ENCODE data around the gene KAT8.
"Not testable (repeated sequence)": the region's sequence is repeated elsewhere in the genome, so short reads cannot be mapped to it uniquely, and the experiment has no call there.

KAT8 gene

DNA sequence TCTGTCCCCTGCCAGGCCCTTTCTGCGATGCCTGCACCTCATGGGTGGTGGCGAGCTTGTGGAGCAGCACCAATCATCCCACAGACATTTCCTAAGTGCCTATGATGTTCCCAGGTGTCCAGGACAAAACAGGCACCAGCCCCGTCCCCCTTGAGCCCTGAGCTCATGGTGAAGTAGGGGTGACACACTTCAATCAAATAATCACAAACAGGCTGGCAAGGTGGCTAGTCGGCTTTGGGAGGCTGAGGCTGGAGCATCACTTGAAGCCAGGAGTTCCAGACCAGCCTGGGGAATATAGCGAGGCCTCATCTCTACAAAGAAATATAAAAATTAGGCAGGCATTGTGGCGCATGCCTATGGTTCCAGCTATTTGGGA lies 18.8 kb downstream of the KAT8 start:
- TF ChIP-seq POLR2A (IDR thresholded peaks at IDR 0.05; ENCODE audit: low read depth, low read length) = no peak
- no peak for FAIRE-seq
- DNase-seq (ENCODE audit: insufficient read length, low spot score) = no peak

- not testable (repeated sequence) for DNase-seq (ENCODE audit: insufficient read length, low spot score); FAIRE-seq
These were observed 19.5 kb downstream of the KAT8 start for GRCh38 chr16:31136822-31137499.

DNA sequence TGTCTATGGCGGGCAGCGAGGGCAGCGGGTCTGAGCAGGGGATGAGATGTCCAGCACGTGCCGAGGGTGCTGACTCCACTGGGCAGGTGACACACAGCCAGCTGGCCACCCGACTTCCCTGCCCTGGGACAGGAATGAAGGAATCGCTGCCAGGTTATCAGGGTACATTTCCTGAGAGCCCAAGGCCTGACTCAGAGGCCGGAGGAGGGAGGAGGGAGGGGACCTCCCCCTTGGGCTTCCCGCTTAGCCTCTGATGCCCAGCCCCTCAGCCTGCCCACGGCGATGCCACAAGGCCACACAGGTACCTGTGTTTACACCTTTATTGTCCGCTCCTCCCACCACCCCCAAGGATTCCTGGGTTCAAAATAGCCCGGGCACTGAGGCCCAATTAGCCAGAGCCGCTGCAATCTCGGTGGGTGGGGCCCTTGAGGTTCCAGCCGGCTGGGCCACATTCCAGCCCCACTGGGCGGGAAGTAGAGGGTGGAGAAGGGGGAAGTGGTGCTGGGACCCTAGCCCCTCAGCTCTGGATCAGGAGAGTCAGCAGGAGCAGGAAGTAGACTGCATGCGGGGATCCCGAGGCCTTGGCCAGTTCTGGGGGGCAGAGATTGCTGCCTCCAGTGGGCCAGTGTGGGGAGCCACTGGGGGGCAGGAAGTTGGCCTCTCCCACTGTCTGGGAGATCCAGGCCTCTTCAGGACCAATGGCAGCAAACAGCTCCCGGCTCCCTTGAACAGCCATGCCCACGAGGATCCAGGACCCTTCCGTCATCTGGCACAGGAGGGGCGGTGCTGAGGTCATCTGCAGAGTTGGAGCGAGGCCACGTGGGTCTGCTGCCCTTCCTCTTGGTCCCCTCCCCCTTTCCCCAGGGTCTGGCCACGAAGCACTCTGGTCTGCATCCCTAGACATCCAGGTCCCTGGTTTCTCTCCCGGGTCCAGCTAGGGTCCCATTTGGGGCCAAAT lies 21.4 kb downstream of the KAT8 start:
- DNase-seq (ENCODE audit: insufficient read length, low spot score) = peak; percentile 97
- peak; percentile 84 for FAIRE-seq
- TF ChIP-seq POLR2A (IDR thresholded peaks at IDR 0.05; ENCODE audit: low read depth, low read length) = peak; percentile 8; the same call in 1 of the 2 replicates

DNA sequence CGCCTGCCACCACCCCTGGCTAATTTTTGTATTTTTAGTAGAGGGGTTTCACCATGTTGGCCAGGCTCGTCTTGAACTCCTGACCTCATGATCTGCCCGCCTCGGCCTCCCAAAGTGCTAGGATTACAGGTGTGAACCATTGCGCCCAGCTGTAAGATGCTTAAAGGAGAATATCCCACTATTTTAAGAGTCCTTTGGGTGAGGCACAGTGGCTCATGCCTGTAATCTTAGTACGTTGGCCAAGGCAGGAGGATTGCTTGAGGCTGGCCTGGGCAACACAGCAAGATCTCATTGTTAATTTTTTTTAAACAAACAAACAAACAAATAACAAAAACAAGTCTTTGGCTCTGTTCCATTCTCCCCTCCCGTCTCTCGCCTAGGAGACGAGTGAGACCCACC lies 23.6 kb downstream of the KAT8 start:
- not testable (repeated sequence) for FAIRE-seq; DNase-seq (ENCODE audit: insufficient read length, low spot score)

DNA sequence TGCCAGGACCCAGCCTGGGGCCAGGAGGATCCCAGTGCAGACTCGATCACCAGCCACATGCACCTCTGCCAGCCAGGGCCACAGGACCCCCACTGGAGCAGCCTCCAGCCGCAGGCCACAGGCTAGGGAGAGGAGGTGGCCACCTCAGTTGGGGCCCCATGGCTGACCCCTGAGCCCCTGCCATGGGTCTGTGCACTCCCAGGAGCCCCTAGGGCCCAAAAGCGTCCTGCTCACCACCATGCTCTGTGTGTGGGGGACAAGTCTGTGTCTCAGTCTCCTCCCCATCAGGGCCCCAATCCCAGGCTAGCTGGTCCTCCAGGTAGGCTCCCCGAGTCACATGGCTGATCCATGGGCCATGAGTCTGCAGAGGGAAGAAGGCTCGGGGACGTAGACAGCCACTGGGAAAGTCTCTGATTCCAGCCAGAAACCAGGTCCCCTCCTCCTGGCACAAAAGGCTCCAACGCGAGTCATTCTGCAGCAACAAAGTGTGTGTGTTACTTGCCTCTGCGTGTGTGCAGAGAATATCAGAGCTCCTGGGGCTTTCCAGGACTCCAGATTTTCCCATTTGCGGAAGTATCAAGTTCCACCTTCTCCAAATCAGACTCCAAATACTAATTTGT lies 24.1 kb downstream of the KAT8 start:
- FAIRE-seq = no peak
- no peak for DNase-seq (ENCODE audit: insufficient read length, low spot score)
- no peak for TF ChIP-seq POLR2A (IDR thresholded peaks at IDR 0.05; ENCODE audit: low read depth, low read length)

DNA sequence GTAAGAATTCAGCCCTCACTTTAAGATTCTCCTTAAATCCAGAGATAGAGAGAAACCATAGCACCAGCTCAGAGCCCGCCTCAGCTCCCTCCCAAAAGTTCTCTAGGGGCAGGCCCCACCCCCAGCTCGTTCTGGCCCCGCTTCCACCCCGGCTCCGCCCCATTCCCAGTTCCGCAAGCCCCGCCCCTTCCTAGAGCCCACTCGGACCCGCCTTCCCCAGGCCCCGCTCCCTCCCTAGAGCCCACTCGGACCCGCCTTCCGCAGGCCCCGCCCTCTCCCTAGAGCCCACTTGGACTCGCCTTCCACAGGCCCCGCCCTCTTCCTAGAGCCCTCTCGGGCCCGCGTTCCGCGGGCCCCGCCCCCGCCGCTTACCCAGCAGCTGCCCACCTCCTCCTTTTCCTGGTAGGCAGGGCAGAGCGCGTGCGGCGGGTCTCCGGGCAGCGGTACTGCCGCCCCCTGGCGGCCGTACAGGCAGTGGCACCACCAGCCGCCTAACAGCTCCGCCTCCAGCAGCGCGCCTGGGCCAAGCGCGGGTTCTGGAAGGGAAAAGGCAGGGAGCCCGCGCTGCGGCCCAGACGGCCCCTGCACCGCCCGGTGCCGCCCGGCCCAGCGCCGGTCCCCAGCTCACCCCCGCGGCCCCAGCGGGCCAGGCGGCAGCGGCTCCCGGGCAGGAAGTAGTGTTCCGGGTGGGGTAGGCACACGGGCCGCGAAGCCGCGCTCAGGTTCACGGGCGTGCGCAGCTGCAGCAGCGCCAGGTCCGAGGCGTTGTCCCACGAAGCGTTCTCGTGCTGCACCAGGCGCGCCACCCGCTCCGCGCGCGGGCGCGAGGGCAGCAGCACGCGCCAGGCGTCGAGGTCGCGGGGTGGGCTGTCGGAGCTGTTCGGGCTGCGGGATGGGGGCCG lies 24.9 kb downstream of the KAT8 start:
- TF ChIP-seq POLR2A (IDR thresholded peaks at IDR 0.05; ENCODE audit: low read depth, low read length) = peak; percentile 14; the same call in 1 of the 2 replicates
- DNase-seq (ENCODE audit: insufficient read length, low spot score) (peak; percentile 98), FAIRE-seq (no peak)

- no peak for TF ChIP-seq POLR2A (IDR thresholded peaks at IDR 0.05; ENCODE audit: low read depth, low read length)
- DNase-seq (ENCODE audit: insufficient read length, low spot score) (no peak), FAIRE-seq (no peak)
These were observed 25.7 kb downstream of the KAT8 start for GRCh38 chr16:31143011-31143693.

DNA sequence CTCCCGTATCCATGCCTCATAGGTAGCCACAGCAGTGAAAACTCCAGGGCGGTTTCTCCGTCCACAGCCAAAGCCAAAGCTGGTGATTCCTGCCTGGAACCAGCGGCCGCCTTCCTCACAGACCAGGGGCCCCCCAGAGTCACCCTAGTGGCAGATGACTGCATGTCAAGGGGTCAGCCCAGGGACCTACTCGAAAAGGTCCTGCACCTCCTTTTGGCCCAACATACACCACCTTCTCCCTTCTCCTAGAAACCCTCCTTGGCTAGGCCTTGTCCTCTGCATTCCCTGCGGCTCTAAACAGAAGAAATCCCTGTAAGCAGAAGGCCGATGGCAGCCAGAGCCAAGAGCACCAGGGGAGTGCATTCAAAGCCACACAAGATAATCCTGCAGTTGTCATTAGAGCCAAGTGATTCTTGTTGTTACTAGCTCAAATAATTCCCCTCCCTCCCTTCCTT lies 26.3 kb downstream of the KAT8 start:
- no peak for TF ChIP-seq POLR2A (IDR thresholded peaks at IDR 0.05; ENCODE audit: low read depth, low read length)
- FAIRE-seq = no peak
- no peak for DNase-seq (ENCODE audit: insufficient read length, low spot score)

DNA sequence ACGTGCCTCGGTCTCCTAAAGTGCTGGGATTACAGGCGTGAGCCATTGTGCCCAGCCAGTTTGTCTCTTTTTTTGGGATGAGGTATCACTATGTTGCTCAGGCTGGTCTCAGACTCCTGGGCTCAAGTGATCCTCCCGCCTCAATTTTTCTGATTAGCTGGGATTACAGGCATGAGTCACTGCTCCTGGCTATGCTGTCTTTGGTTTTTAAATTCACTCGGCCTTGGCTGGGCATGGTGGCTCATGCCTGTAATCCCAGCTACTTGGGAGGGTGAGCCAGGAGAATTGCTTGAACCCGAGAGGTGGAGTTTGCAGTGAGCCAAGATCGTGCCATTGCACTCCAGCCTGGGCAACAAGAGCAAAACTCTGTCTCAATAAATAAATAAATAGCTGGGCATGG lies 27.0 kb downstream of the KAT8 start:
- FAIRE-seq; DNase-seq (ENCODE audit: insufficient read length, low spot score): not testable (repeated sequence)

DNA sequence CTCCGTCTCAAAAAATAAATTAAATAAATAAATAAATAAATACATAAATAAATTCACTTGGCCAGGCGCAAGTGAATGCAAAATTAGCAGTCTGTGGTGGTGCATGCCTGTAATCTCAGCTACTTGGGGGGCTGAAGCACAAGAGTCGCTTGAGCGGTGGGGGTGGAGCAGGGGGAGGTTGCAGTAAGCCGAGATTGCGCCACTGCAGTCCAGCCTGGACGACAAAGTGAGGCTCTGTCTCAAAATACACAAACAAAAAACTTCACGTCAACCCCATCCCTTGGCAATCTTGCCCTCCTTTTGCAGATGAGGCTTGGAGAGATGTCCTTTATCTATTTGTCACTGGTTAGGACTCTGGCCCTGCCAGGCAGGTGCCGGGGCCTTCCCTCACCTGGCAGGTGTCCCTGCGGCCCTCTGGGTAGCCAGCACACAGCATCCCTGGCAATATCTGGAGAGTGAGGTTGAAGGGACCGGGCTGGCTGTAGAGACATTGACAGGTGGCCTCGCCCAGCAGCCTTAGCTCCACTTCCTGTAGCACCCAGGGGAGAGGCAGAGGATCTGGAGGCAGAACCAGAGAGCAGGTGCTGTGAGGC lies 28.0 kb downstream of the KAT8 start:
- no peak for FAIRE-seq
- TF ChIP-seq POLR2A (IDR thresholded peaks at IDR 0.05; ENCODE audit: low read depth, low read length) = no peak
- no peak for DNase-seq (ENCODE audit: insufficient read length, low spot score)

GRCh38 chr16:31147574-31147973 lies 30.1 kb downstream of the KAT8 start:
- FAIRE-seq (no peak), DNase-seq (ENCODE audit: insufficient read length, low spot score) (no peak)
- no peak for TF ChIP-seq POLR2A (IDR thresholded peaks at IDR 0.05; ENCODE audit: low read depth, low read length)

GRCh38 chr16:31148281-31148728 lies 30.8 kb downstream of the KAT8 start:
- DNase-seq (ENCODE audit: insufficient read length, low spot score) = no peak
- no peak for TF ChIP-seq POLR2A (IDR thresholded peaks at IDR 0.05; ENCODE audit: low read depth, low read length)
- FAIRE-seq = no peak

All from H54 (cell line).